HG03432 (cell line): Measurements from ENCODE around the gene APBA2.

Experiments used
- ATAC-seq: cut with Tn5 transposase; IDR thresholded peaks from one replicate; pipeline ENCODE4 v1.9.1; 2021; ENCODE audit warnings: mild to moderate bottlenecking, moderate library complexity; ENCODE audit not compliant: unreplicated experiment

APBA2 gene

GRCh38 chr15:28980709-28981350 lies 95.1 kb downstream of the APBA2 start:
- no peak for ATAC-seq

GRCh38 chr15:28981351-28981720 lies 95.6 kb downstream of the APBA2 start:
- no peak for ATAC-seq

GRCh38 chr15:28981921-28982320 lies 96.1 kb downstream of the APBA2 start:
- ATAC-seq = no peak

- no peak for ATAC-seq
Measured at GRCh38 chr15:28982886-28983285, 97.1 kb downstream of the APBA2 start.

- ATAC-seq = no peak
Measured at GRCh38 chr15:28983432-28984311, 97.9 kb downstream of the APBA2 start.

GRCh38 chr15:28984421-28985315 lies 98.9 kb downstream of the APBA2 start:
- ATAC-seq = no peak

- ATAC-seq = no peak
Measured at GRCh38 chr15:28985316-28985645, 99.5 kb downstream of the APBA2 start.

GRCh38 chr15:28985691-28986090 lies 99.9 kb downstream of the APBA2 start:
- no peak for ATAC-seq

GRCh38 chr15:28986108-28986507 lies 100.3 kb downstream of the APBA2 start:
- no peak for ATAC-seq

GRCh38 chr15:28986726-28987125 lies 101.0 kb downstream of the APBA2 start:
- no peak for ATAC-seq

GRCh38 chr15:28987337-28987736 lies 101.6 kb downstream of the APBA2 start:
- no peak for ATAC-seq

- ATAC-seq = no peak
Measured at GRCh38 chr15:28989239-28989830, 103.6 kb downstream of the APBA2 start.

- ATAC-seq = no peak
Measured at GRCh38 chr15:28989896-28990295, 104.1 kb downstream of the APBA2 start.

GRCh38 chr15:28990390-28990789 lies 104.6 kb downstream of the APBA2 start:
- ATAC-seq = no peak

- ATAC-seq = no peak
Measured at GRCh38 chr15:28991236-28992171, 105.7 kb downstream of the APBA2 start.

GRCh38 chr15:28992336-28992864 lies 106.6 kb downstream of the APBA2 start:
- no peak for ATAC-seq

GRCh38 chr15:28993051-28993719 lies 107.4 kb downstream of the APBA2 start:
- ATAC-seq = no peak

- ATAC-seq = no peak
Measured at GRCh38 chr15:28993720-28994053, 107.9 kb downstream of the APBA2 start.

- no peak for ATAC-seq
Measured at GRCh38 chr15:28994142-28994830, 108.5 kb downstream of the APBA2 start.
